K562 (cell line): ENCODE results near the gene TARS1. TPM values are rescaled to one million over a fixed set of nuclear protein-coding genes. Genes with fewer than 3 reads are reported as not detected.

ENCODE experiments used
- ADNP ChIP-seq: fragments of 200-800 bp; sonication (Bioruptor generic); IDR thresholded peaks from 2 replicates; pipeline ENCODE4 v1.6.1; 2016; ENCODE audit warnings: missing genetic modification characterization, missing compliant biosample characterization
- ARID4B ChIP-seq: sonication (generic); formaldehyde crosslinking; IDR thresholded peaks from 2 replicates; pipeline ENCODE4 v1.8.0; 2022; ENCODE audit warnings: mild to moderate bottlenecking, missing genetic modification reagents
- CBFA2T2 ChIP-seq: fragments of 450-650 bp; conservative IDR thresholded peaks from 2 replicates; pipeline ENCODE4 v1.6.1; 2017; ENCODE audit warnings: mild to moderate bottlenecking
- E2F4 ChIP-seq: sonication (generic); formaldehyde crosslinking; IDR thresholded peaks from 2 replicates; pipeline ENCODE4 v1.8.0; 2022; ENCODE audit warnings: mild to moderate bottlenecking, low read depth, missing genetic modification reagents
- FOXJ2 ChIP-seq: fragments of 200-800 bp; sonication (Bioruptor generic); IDR thresholded peaks from 2 replicates; pipeline ENCODE4 v1.6.1; 2016; ENCODE audit warnings: missing genetic modification characterization, missing compliant biosample characterization
- HNRNPH1 ChIP-seq: fragments of 200-400 bp; formaldehyde crosslinking; optimal IDR thresholded peaks from 2 replicates; pipeline ENCODE3; 2017; ENCODE audit warnings: low read depth, mild to moderate bottlenecking, low read length, moderate library complexity
- MCM5 ChIP-seq: fragments of 450-650 bp; IDR thresholded peaks from 2 replicates; pipeline ENCODE4 v1.6.1; 2016; ENCODE audit warnings: low read depth
- NFRKB ChIP-seq: fragments of 450-650 bp; IDR thresholded peaks from 2 replicates; pipeline ENCODE4 v1.6.1; 2016; ENCODE audit warnings: low read depth
- RCOR1 ChIP-seq, 2 experiments: IDR thresholded peaks; 2 replicates each; pipeline ENCODE4 v1.6.1; 2012; ENCODE audit warnings: low read depth in 2 of 2, low read length in 2 of 2, borderline replicate concordance in 1 of 2, improper control_type of control experiment in 1 of 2
- TEAD1 ChIP-seq, 2 experiments: fragments of 450-650 bp in 1 of 2; sonication (generic) in 1 of 2; formaldehyde crosslinking; IDR thresholded peaks; 2 replicates each; pipeline versions ENCODE4 v1.4.0 to v1.8.0; 2020 to 2022; ENCODE audit warnings: mild to moderate bottlenecking in 2 of 2, missing genetic modification reagents in 1 of 2
- TFE3 ChIP-seq: fragments of 450-650 bp; formaldehyde crosslinking; IDR thresholded peaks from 2 replicates; pipeline ENCODE4 v1.4.0; 2020; ENCODE audit warnings: mild to moderate bottlenecking, mixed read lengths
- ZBTB12 ChIP-seq: fragments of 250-450 bp; sonication (Bioruptor Pico); IDR thresholded peaks from 2 replicates; pipeline ENCODE4 v1.4.0; 2020
- ZNF253 ChIP-seq: fragments of 250-450 bp; sonication (Bioruptor Pico); conservative IDR thresholded peaks from 2 replicates; pipeline ENCODE4 v1.6.1; 2021; ENCODE audit warnings: mild to moderate bottlenecking
- polyA plus RNA-seq, 8 experiments: library from polyadenylated mRNA; depleted of rRNA in 4 of 8; stranded (reverse) in 5 of 8; unstranded in 3 of 8; fragments of >200 nt; fragmentation: Nextera tagmentation in 2 of 8; fragmentation: Illumina TruSeq in 1 of 8; extraction: Ambion mirVana in 2 of 8; extraction: Trizol in 1 of 8; gene quantifications; 2 replicates each; pipeline versions ENCODE4 v1.2.1 to v1.2.3, GENCODE V29; 2011 to 2014; ENCODE audit warnings: inconsistent platforms in 1 of 8, missing spikeins in 1 of 8
- total RNA-seq, 7 experiments: library from RNA; depleted of rRNA in 6 of 7; stranded (reverse); fragments of >200 nt in 6 of 7; fragmentation: Illumina TruSeq in 2 of 7; extraction: Trizol in 2 of 7; gene quantifications; 2 replicates each; pipeline versions ENCODE4 v1.2.1 to v1.2.3, GENCODE V29; 2011 to 2021; ENCODE audit warnings: low replicate concordance in 1 of 7
- TF ChIP-seq, protein P1 (sequence below): fragments of 450-650 bp; IDR thresholded peaks from 2 replicates; pipeline ENCODE4 v1.7.1; 2018; ENCODE audit warnings: mild to moderate bottlenecking, low read depth; ENCODE audit not compliant: partially characterized antibody
- TF ChIP-seq, protein P2 (sequence below): sonication (generic); formaldehyde crosslinking; IDR thresholded peaks from 2 replicates; pipeline ENCODE4 v1.9.0; 2022; ENCODE audit warnings: mild to moderate bottlenecking, missing genetic modification reagents

TARS1 gene
- total and polyA plus RNA-seq, 9 of the 15 experiments (the other 6 are each of a cell fraction or from before 2014, with no cell fraction given) = 263 to 518 (median 439) TPM

GRCh38 chr5:33440482-33441240 lies at the start of gene TARS1 (continued):
- TF ChIP-seq TFE3 (CRISPR knock-in tag) (no peak), MCM5 (no peak), ARID4B (CRISPR knock-in tag) (peak; percentile 78), E2F4 (CRISPR knock-in tag) (no peak), CBFA2T2 (no peak), HNRNPH1 (no peak), ZBTB12 (CRISPR knock-in tag) (peak; percentile 55), FOXJ2 (tag) (peak; percentile 53; the same call in 1 of the 2 replicates), ADNP (tag) (no peak), NFRKB (peak; percentile 84), TEAD1 (CRISPR knock-in tag; IDR thresholded peaks at IDR 0.05) (0 out of 4 replicates have a peak, but pooled peaks of 1 of the 2 experiments have one; percentile 38), ZNF253 (no peak), RCOR1 (IDR thresholded peaks at IDR 0.05; ENCODE audit: borderline replicate concordance in 1 of 2, low read depth in 2 of 2, low read length in 2 of 2) (peak in 1 of 2 experiments; percentile 42; a peak in 2 of 4 replicates)
- TF ChIP-seq, protein P1, sequence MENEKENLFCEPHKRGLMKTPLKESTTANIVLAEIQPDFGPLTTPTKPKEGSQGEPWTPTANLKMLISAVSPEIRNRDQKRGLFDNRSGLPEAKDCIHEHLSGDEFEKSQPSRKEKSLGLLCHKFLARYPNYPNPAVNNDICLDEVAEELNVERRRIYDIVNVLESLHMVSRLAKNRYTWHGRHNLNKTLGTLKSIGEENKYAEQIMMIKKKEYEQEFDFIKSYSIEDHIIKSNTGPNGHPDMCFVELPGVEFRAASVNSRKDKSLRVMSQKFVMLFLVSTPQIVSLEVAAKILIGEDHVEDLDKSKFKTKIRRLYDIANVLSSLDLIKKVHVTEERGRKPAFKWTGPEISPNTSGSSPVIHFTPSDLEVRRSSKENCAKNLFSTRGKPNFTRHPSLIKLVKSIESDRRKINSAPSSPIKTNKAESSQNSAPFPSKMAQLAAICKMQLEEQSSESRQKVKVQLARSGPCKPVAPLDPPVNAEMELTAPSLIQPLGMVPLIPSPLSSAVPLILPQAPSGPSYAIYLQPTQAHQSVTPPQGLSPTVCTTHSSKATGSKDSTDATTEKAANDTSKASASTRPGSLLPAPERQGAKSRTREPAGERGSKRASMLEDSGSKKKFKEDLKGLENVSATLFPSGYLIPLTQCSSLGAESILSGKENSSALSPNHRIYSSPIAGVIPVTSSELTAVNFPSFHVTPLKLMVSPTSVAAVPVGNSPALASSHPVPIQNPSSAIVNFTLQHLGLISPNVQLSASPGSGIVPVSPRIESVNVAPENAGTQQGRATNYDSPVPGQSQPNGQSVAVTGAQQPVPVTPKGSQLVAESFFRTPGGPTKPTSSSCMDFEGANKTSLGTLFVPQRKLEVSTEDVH = peak; percentile 76
- TF ChIP-seq, protein P2, sequence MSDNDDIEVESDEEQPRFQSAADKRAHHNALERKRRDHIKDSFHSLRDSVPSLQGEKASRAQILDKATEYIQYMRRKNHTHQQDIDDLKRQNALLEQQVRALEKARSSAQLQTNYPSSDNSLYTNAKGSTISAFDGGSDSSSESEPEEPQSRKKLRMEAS = peak; percentile 83
